Loucy (cell line): ENCODE results near the gene CLSTN1.

Experiments used
- EZH2phosphoT487 ChIP-seq: fragments of 200-600 bp; IDR thresholded peaks from 2 replicates; pipeline ENCODE4 v1.6.1; 2018; ENCODE audit warnings: antibody characterized with exemption, mild to moderate bottlenecking, moderate library complexity, borderline replicate concordance
- TF ChIP-seq, protein P1 (sequence below): fragments of 200-600 bp; sonication (generic); conservative IDR thresholded peaks from 2 replicates; pipeline ENCODE4 v1.5.1; 2014; ENCODE audit warnings: mild to moderate bottlenecking, antibody characterized with exemption, low read length

DNA sequence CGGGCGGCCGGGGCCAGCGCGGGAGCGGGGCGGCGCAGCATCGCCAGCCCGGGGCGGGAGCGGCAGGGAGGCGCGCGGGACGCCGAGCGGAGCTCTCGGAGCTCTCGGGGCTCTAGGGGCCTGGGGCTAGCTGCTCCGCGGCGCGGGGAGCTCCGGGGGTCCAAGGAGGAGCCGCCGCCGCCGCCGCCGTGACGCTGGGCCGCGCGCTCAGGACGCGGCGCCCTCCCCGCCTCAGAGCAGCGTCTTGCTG is 147 bp downstream of the CLSTN1 start:
- TF ChIP-seq, protein P1, sequence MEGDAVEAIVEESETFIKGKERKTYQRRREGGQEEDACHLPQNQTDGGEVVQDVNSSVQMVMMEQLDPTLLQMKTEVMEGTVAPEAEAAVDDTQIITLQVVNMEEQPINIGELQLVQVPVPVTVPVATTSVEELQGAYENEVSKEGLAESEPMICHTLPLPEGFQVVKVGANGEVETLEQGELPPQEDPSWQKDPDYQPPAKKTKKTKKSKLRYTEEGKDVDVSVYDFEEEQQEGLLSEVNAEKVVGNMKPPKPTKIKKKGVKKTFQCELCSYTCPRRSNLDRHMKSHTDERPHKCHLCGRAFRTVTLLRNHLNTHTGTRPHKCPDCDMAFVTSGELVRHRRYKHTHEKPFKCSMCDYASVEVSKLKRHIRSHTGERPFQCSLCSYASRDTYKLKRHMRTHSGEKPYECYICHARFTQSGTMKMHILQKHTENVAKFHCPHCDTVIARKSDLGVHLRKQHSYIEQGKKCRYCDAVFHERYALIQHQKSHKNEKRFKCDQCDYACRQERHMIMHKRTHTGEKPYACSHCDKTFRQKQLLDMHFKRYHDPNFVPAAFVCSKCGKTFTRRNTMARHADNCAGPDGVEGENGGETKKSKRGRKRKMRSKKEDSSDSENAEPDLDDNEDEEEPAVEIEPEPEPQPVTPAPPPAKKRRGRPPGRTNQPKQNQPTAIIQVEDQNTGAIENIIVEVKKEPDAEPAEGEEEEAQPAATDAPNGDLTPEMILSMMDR: no peak
- no peak for TF ChIP-seq EZH2phosphoT487
